ENCODE measurements around the gene TBX2.

- no peak for TF ChIP-seq ZFP3 (CRISPR knock-in tag; IDR thresholded peaks at IDR 0.05)
- TF ChIP-seq TSHZ2 (CRISPR knock-in tag; IDR thresholded peaks at IDR 0.05), result no peak
- TF ChIP-seq PATZ1 (CRISPR knock-in tag; IDR thresholded peaks at IDR 0.05; ENCODE audit: borderline replicate concordance), result no peak
Measured at GRCh38 chr17:61384354-61384691, 15.3 kb upstream of the TBX2 start.
